HG03064 (cell line): Measurements from ENCODE around the gene C11orf98.
"Not testable (repeated sequence)": the region's sequence is repeated elsewhere in the genome, so short reads cannot be mapped to it uniquely, and the experiment has no call there.

Experiments used
- ATAC-seq: cut with Tn5 transposase; IDR thresholded peaks from one replicate; pipeline ENCODE4 v1.9.1; 2021; ENCODE audit warnings: low read depth; ENCODE audit not compliant: unreplicated experiment

The C11orf98 gene

DNA sequence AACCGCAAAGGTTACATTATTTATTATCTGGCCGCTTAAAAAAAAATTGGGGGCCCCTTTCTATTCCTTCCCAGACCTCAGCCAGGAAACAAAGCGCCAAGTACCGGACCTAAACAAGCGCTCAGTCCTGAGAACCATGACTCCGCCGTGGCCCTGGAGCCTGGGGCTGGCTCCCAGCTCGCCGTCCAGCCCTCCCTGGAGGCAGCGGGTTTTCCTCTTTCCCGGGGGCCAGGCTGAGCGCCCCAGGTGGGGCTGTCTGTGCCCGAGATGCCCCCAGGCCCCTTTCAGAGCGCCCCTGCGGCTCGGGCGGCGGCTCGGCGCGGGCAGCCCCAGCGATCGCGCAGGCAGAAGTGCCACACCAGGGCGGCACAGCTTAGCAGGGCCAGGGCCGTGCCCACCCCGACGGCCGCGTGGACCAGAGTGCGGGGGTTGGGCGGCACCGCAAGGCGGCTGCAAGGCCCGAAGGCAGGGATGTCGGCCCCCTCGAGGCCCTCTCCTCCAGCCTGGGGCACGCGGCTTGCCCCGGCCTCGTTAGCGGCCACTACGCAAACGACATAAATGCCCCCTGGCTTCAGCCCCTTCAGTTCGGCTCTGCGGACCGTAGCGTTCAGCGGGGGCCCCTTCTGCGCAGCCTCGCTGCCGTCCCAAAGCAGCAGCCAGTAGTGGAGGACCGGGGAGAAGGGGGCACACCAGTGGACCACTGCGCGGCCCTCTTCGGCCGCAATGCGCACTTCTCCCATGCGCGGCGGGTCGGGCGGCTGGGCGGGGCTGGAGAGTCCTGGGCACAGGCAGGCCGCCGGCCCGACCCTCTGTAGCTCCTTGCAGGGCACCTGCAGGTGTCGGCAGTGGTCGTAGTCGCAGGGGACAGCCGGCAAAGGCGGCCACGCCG lies 22.7 kb upstream of the C11orf98 start:
- no peak for ATAC-seq

DNA sequence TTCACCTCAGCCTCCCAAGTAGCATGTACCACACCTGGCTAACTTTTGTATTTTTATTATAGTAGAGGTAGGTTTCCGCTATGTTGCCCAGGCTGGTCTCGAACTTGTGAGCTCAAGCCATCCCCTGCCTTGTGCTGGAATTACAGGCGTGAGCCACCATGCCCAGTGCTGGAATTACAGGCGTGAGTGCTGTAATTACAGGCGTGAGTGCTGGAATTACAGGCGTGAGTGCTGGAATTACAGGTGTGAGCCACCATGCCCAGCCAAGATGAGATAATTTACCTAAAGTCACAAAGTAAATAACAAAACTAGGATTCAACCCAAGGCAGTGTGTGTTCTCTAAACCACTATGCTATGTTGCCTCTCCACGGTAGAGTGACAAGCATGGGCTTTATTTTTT lies 17.5 kb upstream of the C11orf98 start:
- ATAC-seq: no peak

DNA sequence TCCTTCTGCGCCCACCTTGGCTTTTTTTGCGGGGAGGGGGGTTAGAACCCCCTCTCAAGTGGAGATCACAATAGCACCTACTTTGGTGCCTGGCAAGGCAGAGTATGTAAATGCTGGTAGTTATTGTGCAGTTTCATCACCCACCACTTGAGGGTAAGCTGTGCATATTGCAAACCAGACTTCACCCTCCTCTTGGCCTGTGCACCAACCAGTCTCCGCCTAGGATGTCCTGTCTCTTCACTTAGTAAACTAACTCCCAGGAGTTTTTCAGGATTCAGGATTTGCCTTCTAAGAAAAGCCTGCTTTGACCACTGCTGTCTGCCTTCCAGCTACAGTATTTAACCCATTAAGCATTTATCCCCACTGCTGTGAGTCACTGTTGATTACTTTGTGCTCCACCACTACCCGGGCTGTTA lies 15.8 kb upstream of the C11orf98 start:
- no peak for ATAC-seq

DNA sequence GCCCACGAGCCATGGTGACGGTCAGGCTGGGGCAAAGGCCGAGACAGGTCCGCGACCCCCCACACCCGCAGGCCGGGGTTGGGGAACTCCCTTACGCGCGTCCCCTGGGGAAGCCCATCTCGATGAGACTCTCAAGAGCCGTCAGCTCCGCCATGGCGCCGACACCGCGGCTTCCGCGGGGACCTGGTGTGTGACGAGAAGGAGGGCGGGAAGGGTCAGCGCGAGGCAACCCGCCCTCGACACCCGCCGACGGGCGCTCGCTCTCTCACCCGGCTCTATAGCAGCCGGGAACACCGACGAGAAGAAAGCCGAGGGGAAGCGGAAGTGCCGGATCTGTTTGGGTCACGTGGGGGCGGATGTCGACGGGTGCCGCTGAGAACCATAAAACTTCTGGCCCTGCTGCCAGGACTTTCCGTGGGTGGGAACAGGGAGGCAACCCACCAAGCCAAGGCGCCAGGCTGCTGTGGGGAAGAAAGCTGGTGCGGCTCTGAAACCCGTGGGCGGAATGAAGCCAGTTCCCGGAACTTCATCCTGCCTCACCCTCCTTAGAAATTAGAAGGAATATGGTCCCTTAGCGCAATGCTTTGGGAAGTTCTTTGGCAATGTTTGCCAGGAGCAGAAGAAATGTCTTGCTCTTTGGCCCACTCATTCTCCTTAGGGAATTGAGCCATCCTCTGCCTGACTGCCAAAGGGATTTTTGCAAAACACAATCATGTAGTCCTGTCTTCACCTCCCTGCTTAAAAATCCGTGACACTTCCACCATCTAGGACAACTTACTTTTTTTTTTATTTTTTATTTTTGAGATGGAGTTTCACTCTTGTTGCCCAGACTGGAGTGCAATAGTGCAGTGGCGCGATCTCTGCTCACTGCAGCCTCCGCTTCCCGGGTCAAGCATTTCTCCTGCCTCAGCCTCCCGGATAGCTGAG lies 14.0 kb upstream of the C11orf98 start, which contains the start of gene UBXN1:
TSS of gene UBXN1 (minus strand) at position 304 of the 927 bp plus-strand sequence. CDS start at position 154, 150 bp downstream.
- ATAC-seq: peak; percentile 50

DNA sequence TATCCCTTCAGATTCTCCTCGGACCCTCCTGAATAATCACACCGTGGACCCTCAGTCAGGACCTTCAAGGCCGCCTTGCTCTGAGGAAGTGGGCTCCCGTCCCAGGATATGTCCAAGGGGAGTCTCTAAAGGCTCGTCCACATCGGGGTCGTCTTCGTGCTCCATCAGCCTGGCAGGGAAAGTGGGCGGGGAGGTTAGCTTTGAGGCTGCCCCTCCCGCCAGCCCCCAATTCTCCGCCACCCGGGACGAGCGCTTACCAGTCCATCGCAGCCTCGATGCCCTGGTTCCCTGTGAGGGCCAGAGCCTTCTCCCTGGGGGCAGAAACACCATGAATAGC lies 13.4 kb upstream of the C11orf98 start:
- no peak for ATAC-seq

DNA sequence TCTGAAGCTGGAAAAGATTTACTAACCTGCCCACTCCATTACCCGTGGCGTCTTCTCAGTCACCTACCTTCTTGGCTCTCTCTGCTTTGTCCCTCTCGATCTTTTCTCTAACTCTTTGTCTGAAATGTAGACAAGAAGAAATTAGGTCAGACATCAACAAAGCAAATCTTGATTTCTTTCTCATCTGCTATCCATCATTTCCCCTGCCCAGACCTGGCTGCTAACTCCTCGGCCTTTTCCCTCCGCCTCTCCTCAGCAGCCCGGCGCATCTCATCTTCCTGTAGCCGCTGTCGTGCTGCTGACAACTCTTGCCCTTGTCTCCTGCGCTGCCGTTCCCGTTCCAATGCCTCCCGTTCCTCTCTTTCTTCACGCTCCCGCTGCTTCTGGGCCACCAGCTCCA lies 12.7 kb upstream of the C11orf98 start:
- ATAC-seq: no peak

DNA sequence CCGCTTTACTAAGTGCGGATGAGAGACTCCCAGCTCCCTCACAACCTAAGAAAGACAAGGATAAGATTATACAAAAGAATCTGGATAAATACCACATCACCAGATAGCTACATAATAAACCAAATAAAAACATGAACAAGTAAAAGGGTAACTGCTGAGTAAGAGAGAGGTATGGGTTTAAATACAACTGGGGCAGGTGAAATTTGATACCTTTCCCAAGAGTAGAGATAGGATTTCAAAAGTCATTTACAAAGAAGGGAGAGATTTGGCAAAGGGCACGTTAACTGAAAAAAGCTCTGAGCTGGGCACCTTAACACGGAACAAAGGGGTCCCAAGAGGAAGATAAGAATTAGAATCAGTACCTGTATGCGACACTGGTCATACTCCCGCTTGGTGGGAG lies 12.1 kb upstream of the C11orf98 start:
- ATAC-seq: no peak

DNA sequence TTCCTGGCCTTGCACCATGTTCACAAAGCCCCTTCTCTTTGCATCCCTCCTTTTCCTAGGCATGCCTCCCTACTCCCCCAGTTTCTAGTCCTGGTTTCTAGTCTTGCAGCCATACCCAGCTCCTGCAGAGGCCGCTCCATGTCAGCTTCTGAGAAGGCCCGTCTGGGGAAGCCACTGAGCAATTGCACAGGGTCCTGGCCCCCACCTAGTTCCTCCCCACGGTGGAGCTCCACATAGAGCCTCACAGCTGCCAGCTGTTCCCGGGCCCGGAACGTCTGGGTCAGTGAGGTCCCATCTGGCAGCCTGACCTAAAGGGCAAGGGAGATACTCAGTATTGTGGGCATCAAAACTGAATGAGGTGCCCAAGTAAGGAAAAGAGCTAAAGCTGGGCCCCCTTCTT lies 11.7 kb upstream of the C11orf98 start:
- no peak for ATAC-seq

DNA sequence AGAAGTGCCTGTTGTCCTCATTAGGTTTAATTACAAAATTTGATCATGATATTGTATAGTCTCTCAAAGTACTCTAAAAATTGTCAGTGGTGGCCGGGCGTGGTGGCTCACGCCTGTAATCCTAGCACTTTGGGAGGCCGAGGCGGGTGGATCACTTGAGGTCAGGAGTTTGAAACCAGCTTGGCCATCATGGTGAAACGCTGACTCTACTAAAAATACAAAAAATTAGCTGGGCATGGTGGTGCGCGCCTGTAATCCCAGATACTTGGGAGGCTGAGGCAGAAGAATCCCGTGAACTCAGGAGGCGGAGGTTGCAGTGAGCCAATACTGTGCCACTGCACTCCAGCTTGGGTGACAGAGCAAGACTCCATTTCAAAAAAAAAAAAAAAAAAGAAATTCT lies 10.4 kb upstream of the C11orf98 start:
- ATAC-seq: not testable (repeated sequence)

DNA sequence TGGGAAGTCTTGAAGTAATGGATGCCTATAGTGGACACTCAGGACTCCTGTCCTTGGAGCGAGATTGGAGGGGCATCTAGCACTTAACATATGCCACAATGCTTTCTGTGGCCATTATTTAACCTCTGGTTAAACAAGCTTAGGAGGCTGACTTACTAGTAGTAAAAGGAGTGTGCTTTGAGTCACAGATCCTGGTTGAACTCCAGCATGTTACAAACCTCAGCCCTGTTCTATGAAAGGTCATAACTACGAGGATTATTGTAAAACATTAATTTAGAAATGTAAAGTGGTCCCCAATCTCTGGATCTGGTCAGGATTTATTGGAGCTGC lies 8.2 kb upstream of the C11orf98 start:
- ATAC-seq: no peak

DNA sequence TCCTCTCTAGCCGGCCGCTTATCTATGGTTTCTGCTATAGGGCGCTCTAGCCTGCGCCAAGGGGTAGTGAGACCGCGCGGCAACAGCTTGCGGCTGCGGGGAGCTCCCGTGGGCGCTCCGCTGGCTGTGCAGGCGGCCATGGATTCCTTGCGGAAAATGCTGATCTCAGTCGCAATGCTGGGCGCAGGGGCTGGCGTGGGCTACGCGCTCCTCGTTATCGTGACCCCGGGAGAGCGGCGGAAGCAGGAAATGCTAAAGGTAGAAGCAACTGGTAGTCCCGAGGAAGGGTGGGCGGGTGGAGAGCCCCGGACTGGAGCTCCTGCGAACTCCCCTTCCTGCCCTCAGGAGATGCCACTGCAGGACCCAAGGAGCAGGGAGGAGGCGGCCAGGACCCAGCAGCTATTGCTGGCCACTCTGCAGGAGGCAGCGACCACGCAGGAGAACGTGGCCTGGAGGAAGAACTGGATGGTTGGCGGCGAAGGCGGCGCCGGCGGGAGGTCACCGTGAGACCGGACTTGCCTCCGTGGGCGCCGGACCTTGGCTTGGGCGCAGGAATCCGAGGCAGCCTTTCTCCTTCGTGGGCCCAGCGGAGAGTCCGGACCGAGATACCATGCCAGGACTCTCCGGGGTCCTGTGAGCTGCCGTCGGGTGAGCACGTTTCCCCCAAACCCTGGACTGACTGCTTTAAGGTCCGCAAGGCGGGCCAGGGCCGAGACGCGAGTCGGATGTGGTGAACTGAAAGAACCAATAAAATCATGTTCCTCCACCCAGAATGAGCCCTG lies 6.8 kb upstream of the C11orf98 start, which contains the start of the genes LBHD1 and UQCC3:
TSS of gene LBHD1 (minus strand) at position 660 of the 782 bp plus-strand sequence. CDS start 2,236 bp downstream, outside the sequence.
TSS of gene UQCC3 (plus strand) at position 66 of the 782 bp plus-strand sequence. CDS start at position 139, 73 bp downstream.
- ATAC-seq: no peak

DNA sequence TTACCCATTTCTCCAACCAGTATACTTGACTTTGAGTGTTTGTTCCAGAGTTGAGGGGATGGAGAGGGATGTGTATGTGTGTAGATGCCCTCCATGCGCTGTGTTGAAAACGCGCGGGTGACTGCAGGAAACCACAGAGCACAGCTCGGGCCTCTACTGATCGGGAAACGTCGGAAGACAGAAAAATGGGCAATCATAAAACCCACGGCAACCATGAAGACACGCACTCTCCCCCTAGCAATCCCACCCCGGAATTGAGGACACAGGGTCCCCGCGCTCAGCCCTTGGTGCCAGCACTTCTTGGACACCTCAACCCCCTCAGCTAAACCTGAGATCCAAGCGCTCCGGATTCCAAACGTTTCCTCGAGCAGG lies 6.2 kb upstream of the C11orf98 start:
- no peak for ATAC-seq

DNA sequence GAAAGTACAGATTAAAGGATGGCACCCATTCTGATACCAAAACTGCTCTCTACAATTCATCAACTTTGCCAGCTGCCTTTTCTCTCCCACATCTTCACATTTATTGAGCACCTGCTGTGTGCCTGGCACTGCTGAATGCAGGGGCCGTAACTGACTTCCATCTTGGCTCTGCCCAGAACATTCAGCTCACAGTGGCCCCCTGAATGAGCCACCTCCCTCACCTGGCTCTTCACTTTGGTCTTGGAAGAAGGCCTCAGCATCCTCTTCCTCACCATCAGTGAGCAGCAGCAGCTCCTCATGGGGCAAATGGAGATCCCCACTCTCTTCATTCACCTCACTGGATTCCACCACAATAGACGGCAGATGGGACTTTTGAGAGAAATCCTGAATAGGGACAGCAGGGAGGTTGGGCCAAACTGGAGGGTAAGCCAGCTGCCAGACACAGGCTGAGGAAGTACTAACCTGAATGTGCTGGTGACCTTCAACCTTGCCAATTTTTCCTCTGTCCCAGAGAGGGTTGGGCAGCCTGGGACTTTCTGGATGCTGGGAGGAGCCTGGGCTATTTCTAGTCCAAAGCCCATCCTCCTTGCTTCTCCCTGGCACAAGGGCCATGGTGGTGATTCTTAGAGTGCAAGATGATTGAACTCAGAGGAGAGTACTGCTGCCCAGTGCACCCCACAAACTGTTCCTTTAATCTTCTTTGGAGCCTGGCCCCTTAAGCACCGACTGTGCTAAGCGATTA lies 4.6 kb upstream of the C11orf98 start:
- ATAC-seq: no peak

DNA sequence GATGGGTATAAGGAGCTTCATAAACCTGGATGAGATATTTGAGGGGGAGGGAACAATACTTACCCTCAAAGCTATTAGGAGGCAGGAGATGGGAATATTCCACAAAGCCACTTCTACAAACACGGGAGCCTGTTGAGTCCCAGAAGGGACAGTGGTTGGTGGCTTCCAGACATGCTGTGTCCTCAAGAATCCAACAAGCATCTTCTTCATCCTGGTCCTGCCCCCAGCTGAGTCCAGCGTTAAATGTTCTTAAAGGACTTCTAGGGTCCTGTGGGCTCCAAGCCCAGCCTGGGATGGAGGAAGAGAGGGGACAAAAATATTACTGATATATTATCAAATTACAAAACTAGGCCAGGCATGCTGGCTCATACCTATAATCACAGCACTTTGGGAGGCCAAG lies 2.5 kb upstream of the C11orf98 start:
- no peak for ATAC-seq

DNA sequence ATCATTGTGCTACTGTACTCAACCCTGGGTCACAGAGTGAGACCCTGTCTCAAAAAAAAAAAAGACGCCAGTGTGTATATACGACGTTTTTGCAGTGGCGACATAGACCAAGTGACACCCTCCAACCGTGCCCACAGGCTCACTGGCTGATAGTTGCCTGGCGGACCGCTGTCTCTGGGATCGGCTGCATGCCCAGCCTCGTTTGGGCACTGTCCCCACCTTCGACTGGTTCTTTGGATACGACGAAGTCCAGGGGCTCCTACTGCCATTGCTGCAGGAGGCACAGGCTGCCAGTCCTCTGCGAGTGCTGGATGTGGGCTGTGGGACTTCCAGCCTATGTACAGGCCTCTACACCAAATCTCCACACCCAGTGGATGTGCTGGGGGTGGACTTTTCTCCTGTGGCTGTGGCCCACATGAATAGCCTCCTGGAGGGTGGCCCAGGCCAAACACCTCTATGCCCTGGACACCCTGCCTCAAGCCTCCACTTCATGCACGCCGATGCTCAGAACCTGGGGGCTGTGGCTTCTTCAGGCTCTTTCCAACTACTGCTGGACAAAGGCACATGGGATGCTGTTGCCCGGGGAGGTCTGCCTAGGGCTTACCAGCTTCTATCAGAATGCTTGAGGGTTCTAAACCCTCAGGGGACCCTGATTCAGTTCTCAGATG lies 1.4 kb upstream of the C11orf98 start:
- ATAC-seq: no peak

DNA sequence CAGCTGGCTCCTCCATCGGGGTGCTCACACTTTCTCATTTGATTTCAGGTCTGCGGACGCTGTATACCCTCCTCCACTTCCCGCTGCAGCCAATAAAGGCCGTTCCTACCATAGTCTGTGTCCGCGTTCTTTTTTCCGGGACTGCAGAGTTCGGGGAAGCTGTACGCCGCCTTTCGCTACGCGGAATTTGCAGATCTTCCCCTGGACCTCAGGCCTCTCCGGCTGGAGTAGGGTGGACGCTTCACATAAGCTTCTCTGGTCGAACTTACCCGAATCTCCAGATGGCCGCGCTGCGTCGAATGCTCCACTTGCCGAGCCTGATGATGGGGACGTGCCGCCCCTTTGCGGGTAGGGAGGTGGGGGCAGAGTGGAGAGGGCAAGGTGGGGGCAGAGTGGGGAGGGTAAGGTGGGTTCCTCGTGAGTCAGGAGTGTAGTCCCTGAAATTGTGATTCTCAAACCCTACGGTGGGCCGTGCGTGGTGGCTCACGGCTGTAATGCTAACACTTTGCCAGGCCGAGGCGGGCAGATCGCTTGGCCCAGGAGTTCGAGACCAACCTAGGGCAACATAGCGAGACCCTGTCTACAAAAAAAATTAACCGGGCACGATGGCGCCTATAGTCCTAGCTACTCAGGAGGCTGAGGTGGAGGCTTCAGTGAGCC lies 719 bp upstream of the C11orf98 start:
- ATAC-seq: no peak

DNA sequence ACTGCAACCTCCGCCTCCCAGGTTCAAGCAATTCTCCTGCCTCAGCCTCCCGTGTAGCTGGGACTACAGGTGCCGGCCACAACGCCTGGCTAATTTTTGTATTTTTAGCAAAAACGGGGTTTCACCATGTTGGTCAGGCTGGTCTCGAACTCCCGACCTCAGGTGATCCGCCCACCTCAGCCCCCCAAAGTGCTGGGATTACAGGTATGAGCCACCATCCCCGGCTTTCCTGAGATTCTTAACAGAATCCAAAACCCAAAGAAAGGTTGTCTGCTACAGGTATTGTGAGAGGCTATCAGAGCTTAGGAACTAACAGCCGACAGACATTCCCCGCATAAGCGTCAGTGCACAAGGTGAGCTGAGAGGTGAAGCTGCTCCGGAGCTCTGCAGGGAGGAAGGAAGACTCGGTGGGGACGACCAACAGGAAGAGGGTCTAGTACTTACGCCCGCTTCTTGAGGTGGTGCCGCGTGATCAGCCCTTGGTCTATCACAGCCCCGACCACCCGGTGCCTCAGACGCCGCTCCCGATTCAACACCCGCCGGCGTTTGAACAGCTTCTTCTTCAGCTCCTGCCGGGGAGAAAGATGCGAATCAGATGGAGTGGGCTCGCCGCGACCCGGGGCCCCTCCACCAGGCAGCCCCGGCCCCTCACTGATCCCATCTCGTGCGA lies 470 bp downstream of the C11orf98 start:
- ATAC-seq: peak; percentile 29

DNA sequence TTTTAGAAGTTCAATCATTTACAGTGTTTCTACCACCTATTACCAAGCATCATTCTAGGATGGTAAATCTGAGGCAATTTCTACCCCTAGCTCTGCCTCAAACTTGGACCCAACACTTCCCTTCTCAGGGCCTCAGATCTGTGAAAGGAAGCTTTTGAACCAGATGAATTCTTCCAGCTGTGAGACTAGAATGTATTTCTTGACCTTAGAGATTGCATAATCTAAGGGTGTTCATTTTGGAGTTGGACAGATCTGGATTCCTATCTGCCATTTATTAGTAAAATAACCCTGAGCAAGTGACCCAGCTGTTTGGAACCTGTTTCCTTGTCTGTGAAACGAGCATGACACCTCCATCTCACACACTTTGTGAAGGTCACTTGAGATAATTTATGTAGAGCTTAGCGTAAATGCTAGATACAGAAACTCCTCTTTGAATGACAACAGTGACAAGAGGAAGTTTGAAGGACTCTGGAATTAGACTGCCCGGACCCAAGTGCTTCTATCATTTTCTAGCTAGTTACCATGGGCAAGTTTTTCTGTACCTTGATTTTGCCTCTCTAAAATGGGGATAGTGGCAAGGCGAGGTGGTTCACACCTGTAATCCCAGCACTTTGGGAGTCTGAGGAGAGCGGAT lies 8.1 kb downstream of the C11orf98 start:
- ATAC-seq: no peak
